AG09309 (cell line): Measurements from ENCODE around the gene CTNND1.

ENCODE experiments used
- DNase-seq: peaks from one replicate; pipeline ENCODE4 v3.0.0-alpha.2; 2010; ENCODE audit warnings: low read depth
- H3K4me3 ChIP-seq: 2 replicates; pipeline ENCODE4 v1.5.1; 2011; ENCODE audit warnings: mild to moderate bottlenecking, low read depth, low read length, moderate library complexity; ENCODE audit not compliant: control insufficient read depth
- TF ChIP-seq, protein P1 (sequence below): IDR thresholded peaks from 2 replicates; pipeline ENCODE4 v1.5.1; 2011; ENCODE audit warnings: mild to moderate bottlenecking, low read depth, low read length, inconsistent platforms; ENCODE audit not compliant: insufficient read depth, control insufficient read depth; ENCODE audit errors: missing control alignments

CTNND1 gene

DNA sequence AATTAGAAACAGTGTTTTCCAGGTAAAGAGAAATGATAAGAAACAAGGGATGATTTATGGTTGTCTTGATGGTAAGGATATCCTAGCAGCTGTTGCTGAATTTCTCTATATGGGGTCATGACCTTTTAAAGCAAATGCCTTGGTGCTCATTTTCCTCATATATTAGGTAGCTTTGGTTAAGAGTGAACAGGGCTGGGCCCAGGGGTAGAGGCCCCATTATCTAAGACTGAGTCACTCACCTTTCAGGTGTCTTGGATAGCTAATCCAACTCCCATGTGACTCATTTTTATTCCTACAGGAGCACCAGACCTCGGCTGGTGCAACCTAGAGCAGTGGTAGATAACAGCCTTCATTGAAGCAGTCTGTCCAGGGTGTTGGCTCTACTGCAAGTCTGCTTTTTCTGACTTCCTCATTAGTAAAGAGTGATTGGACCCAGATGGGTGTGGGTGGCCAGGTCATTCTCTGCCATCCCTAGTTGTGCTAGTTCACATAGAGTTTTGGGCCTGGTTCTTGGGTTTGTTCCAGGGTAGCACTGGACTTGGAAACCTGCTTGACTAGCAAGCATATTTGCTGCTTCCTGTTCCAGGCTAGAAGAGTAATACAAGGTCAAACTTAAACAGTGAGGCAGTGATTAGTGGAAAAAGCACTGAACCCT is 37.4 kb downstream of the CTNND1 start:
- DNase-seq: peak; percentile 71
- TF ChIP-seq, protein P1, sequence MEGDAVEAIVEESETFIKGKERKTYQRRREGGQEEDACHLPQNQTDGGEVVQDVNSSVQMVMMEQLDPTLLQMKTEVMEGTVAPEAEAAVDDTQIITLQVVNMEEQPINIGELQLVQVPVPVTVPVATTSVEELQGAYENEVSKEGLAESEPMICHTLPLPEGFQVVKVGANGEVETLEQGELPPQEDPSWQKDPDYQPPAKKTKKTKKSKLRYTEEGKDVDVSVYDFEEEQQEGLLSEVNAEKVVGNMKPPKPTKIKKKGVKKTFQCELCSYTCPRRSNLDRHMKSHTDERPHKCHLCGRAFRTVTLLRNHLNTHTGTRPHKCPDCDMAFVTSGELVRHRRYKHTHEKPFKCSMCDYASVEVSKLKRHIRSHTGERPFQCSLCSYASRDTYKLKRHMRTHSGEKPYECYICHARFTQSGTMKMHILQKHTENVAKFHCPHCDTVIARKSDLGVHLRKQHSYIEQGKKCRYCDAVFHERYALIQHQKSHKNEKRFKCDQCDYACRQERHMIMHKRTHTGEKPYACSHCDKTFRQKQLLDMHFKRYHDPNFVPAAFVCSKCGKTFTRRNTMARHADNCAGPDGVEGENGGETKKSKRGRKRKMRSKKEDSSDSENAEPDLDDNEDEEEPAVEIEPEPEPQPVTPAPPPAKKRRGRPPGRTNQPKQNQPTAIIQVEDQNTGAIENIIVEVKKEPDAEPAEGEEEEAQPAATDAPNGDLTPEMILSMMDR: no peak
- no peak overlapping the region for H3K4me3 ChIP-seq

DNA sequence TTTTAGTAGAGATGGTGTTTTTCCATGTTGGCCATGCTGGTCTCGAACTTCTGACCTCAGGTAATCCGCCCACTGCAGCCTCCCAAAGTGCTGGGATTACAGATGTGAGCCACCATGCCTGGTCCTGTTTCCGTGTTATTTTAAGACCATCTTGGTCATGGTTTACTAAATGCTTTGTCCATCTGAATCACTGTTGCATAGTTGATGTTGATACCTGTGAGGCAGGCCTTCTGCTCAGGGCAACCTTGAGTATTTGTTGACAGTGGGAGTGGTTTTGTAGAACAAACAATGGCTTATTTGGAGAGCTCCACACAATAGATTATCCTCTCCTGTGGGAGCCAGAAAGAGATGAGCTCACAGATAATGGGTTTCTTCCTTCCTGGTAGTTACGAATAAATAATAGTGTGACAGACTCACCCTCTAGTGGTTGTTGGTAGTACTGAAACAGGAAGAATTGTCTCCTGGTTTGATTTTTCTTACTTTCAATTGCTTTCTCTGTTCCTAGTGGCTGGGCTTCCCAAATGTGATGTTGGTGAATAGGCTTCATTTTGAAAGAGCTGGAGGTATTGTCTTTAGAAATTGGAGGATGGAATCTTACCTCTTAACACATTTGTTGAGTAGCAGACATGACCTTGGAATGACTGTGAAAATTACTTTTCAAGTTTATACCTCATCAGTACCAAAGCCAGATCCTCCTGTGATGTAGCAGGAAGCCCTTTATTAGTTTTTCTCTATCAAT is 39.0 kb downstream of the CTNND1 start:
- H3K4me3 ChIP-seq: no peak overlapping the region
- no peak for DNase-seq
- TF ChIP-seq, protein P1: peak; percentile 71

DNA sequence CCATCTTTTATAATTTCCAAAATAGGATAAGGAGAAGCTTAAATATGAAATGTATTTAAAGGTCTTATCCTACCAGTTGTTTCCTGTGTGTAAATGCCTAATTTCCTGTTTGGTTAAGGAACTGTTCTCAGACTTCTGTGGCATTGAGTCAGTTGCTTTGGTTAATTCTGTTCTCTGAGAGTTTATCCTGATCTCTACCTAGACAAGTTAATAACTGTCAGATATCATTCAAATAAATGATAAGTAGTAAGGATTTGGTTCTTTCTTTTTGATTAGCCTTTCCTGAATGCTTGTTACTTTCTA is 39.5 kb downstream of the CTNND1 start:
- DNase-seq: no peak
- no peak overlapping the region for H3K4me3 ChIP-seq
- TF ChIP-seq, protein P1: no peak

DNA sequence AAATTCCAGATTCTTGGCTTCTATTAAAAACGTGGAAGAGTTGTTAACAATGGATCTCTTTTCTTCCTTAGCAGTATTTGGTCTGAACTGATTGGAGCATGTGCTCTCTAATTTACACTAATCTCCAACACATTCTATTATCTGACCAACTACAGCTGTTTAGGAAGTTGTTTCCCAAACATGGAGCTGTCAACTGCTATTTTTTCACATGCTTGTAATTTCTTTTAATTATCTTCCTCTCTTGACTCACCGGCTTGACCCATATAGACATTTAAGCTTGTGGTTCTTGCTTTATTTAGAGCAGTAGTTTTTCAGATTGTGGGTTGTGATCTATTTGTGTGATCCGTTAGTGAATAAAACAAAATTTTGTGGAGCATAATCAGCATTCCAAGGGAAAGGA is 40.8 kb downstream of the CTNND1 start:
- no peak overlapping the region for H3K4me3 ChIP-seq
- TF ChIP-seq, protein P1: no peak
- no peak for DNase-seq

DNA sequence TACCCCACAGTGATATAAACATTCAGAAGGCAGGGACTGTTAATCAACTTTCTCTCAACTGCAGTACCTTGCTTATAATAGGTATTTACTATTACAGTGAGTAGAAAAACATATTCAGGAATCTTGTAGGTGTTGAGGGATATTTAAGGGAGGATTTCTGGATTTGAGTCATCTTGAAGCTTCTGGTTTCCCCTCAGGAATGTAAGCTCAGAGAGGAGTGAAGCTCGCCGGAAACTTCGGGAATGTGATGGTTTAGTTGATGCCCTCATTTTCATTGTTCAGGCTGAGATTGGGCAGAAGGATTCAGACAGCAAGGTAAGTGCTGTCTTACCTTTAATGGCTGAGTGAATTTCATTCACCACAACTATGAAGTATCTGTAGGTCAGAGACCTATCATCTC is 42.9 kb downstream of the CTNND1 start:
- H3K4me3 ChIP-seq: no peak overlapping the region
- TF ChIP-seq, protein P1: no peak

DNA sequence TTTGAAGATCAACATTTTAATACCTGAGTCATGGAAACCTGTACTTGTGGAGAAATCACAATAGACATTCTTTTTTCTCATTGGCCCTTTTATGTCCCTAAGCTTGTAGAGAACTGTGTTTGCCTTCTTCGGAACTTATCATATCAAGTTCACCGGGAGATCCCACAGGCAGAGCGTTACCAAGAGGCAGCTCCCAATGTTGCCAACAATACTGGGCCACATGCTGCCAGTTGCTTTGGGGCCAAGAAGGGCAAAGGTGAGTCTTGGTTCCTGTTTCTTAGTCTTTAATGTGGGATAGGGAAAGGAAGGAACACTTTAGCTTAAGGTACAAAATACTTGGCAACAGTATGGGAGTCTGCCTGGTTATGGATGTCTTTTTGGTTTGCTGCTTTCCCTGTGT is 44.2 kb downstream of the CTNND1 start:
- DNase-seq: no peak
- TF ChIP-seq, protein P1: no peak
- H3K4me3 ChIP-seq: no peak overlapping the region

More for the DNA sequence above, 42.9 kb downstream of the CTNND1 start:
- no peak for DNase-seq

DNA sequence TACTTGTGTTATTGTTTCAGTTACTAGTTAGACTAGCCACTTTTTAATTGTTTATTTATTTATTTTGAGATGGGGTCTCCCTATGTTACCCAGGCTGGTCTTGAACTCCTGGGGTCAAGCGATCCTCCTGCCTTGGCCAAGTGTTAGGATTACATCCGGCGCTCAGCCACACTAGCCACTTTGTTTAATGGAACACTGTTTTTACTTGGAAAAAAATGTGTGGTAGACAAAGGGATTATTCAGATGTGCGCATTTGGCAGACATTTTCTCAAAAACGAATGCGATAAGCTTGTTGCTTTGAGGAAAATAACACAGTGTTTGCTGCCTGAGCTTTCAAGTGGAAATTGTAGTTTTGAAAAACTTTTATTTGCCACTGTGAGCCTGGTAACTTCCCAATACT is 51.0 kb downstream of the CTNND1 start:
- no peak for DNase-seq
- no peak overlapping the region for H3K4me3 ChIP-seq
- TF ChIP-seq, protein P1: no peak
